Ascending aorta (tissue), 2 donors: ENCODE measurements around the gene TTC8. TPM values are rescaled to one million over a fixed set of nuclear protein-coding genes. Genes with fewer than 3 reads are reported as not detected.

Source experiments
- DNase-seq, 2 donors: peaks; one replicate each; pipeline ENCODE4 v3.0.0-alpha.2; 2019; ENCODE audit warnings: low spot score in 2 of 2
- H3K27ac ChIP-seq, 2 donors: fragments of 200-600 bp; sonication (generic); one replicate each; pipeline ENCODE4 v1.5.1; 2016 to 2017; ENCODE audit warnings: mild to moderate bottlenecking in 1 of 2
- H3K27me3 ChIP-seq: fragments of 200-600 bp; sonication (generic); one replicate; pipeline ENCODE4 v1.5.1; 2017
- H3K36me3 ChIP-seq, 2 donors: fragments of 200-600 bp; sonication (generic); one replicate each; pipeline ENCODE4 v1.5.1; 2016
- H3K4me1 ChIP-seq, 2 donors: fragments of 200-600 bp; sonication (generic); one replicate each; pipeline ENCODE4 v1.5.1; 2016 to 2017; ENCODE audit warnings: mild to moderate bottlenecking in 1 of 2
- H3K4me3 ChIP-seq, 2 donors: fragments of 200-600 bp; sonication (generic); one replicate each; pipeline ENCODE4 v1.5.1; 2016 to 2017; ENCODE audit warnings: mild to moderate bottlenecking in 1 of 2
- H3K9me3 ChIP-seq, 2 donors: fragments of 200-600 bp; sonication (generic); one replicate each; pipeline ENCODE4 v1.5.1; 2016
- intact Hi-C: fragments of 100-400 bp; cut with DNase I; formaldehyde crosslinking; loops from one replicate; pipeline ENCODE4 v1.15.1; 2023
- total RNA-seq: library from RNA; depleted of rRNA; stranded (reverse); fragments of >200 nt; gene quantifications from one replicate; pipeline ENCODE4 v1.1.0, GENCODE V29; 2016
- TF ChIP-seq, protein P1 (sequence below), 3 experiments: fragments of 200-600 bp in 2 of 3; fragments of 450-650 bp in 1 of 3; sonication (generic) in 2 of 3; IDR thresholded peaks; one replicate each; pipeline ENCODE4 v1.5.1; 2016 to 2019; ENCODE audit warnings: antibody characterized with exemption in 3 of 3, mild to moderate bottlenecking in 1 of 3, moderate library complexity in 1 of 3

The TTC8 gene
- total RNA-seq, 1 donor from 2014 or later = 24.4 TPM

DNA sequence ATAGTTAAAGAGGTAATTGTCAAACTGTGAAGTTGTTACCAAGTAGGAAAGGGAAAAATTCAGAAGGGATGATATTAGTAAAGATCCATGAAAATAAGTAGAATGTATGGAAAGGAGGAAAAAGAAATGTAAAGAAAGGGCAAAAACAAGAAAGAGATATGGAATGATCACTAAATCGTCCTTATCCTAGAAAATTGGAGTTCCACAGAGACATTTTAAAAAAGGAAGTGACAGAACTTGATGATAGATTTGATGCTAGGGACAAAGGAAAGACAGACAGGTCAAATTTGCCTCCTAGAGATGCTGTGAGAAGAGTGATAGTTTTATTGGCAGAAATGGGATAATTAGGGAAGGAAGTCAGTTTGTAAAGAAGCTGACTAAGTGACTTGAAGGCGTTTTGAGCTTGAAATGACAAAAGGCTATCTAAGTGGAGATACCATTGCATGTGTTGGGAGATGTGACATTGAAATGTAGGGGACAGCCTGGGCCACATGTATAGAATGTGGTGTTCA is 20.6 kb downstream of the TTC8 start:
- peaks cover 0 to 17% of the 10 kb centered on the region in 2 donors for H3K36me3 ChIP-seq
- no peak for DNase-seq
- no peaks in the 10 kb centered on the region for H3K27me3 ChIP-seq
- no peaks in the 10 kb centered on the region for H3K4me1 ChIP-seq
- no peak overlapping the region for H3K4me3 ChIP-seq
- no peak overlapping the region for H3K27ac ChIP-seq
- TF ChIP-seq, protein P1, sequence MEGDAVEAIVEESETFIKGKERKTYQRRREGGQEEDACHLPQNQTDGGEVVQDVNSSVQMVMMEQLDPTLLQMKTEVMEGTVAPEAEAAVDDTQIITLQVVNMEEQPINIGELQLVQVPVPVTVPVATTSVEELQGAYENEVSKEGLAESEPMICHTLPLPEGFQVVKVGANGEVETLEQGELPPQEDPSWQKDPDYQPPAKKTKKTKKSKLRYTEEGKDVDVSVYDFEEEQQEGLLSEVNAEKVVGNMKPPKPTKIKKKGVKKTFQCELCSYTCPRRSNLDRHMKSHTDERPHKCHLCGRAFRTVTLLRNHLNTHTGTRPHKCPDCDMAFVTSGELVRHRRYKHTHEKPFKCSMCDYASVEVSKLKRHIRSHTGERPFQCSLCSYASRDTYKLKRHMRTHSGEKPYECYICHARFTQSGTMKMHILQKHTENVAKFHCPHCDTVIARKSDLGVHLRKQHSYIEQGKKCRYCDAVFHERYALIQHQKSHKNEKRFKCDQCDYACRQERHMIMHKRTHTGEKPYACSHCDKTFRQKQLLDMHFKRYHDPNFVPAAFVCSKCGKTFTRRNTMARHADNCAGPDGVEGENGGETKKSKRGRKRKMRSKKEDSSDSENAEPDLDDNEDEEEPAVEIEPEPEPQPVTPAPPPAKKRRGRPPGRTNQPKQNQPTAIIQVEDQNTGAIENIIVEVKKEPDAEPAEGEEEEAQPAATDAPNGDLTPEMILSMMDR (IDR thresholded peaks at IDR 0.05) = no peak
- H3K9me3 ChIP-seq = no peaks in the 10 kb centered on the region
- intact Hi-C loops = loop anchor here (2.0 kb wide), 1 partner anchor 34 kb away; no protein-coding TSS in a partner anchor

GRCh38 chr14:88848571-88848970 is 24.1 kb downstream of the TTC8 start:
- no peak overlapping the region for H3K4me3 ChIP-seq
- H3K9me3 ChIP-seq = no peaks in the 10 kb centered on the region
- H3K4me1 ChIP-seq = no peaks in the 10 kb centered on the region
- H3K27ac ChIP-seq = no peak overlapping the region
- TF ChIP-seq, protein P1 (IDR thresholded peaks at IDR 0.05) = no peak
- DNase-seq = no peak
- peaks cover 0 to 6% of the 10 kb centered on the region in 2 donors for H3K36me3 ChIP-seq
- no peaks in the 10 kb centered on the region for H3K27me3 ChIP-seq
- intact Hi-C loops = no loop called here

DNA sequence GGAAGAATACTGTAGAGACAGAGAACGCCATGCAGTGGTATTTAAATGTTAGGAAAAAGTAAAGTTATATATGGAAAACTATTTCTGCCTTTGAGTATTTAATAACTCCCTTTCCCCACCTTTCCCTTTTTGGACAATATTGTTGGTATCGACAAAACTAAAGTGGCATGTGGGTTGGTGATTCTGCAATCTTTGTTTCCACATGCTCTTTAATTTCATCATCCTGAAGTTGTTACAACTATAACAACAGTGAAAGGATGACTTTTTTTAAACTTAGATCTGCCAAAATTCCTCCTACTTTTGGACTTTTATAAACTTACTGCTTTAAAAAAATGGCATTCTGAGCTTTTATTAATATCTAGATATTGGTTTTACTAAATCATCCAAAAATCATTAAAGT is 25.3 kb downstream of the TTC8 start:
- Histone ChIP-seq H3K4me3 (no peak overlapping the region), H3K9me3 (no peaks in the 10 kb centered on the region), H3K4me1 (no peaks in the 10 kb centered on the region), H3K27ac (no peak overlapping the region), H3K36me3 (peaks cover 0 to 6% of the 10 kb centered on the region in 2 donors), H3K27me3 (no peaks in the 10 kb centered on the region)
- DNase-seq = no peak
- intact Hi-C loops = no loop called here
- TF ChIP-seq, protein P1 (IDR thresholded peaks at IDR 0.05) = no peak

DNA sequence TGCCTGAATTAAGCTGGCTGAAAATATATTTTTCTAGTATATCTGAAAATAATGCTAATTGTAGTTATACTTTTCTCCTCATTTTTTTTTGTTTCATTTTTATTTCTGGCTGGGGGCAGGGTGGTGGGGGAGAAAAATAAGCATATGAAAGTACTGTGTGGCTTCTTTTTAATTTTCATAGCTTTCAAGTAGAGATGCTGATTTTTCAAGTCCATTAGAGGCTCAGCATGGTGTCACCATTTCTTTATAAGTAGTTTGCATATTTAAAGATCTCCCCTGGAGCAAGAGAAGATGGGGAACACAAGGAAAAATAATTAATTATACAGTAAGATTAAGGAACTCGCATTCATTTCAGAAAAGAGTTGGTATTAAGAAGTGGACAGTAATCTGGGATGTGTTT is 27.1 kb downstream of the TTC8 start:
- Histone ChIP-seq H3K36me3 (peaks cover 0 to 6% of the 10 kb centered on the region in 2 donors), H3K27ac (no peak overlapping the region), H3K4me1 (no peaks in the 10 kb centered on the region), H3K27me3 (no peaks in the 10 kb centered on the region), H3K4me3 (no peak overlapping the region), H3K9me3 (no peaks in the 10 kb centered on the region)
- no peak for DNase-seq
- intact Hi-C loops = no loop called here
- TF ChIP-seq, protein P1 (IDR thresholded peaks at IDR 0.05) = no peak

DNA sequence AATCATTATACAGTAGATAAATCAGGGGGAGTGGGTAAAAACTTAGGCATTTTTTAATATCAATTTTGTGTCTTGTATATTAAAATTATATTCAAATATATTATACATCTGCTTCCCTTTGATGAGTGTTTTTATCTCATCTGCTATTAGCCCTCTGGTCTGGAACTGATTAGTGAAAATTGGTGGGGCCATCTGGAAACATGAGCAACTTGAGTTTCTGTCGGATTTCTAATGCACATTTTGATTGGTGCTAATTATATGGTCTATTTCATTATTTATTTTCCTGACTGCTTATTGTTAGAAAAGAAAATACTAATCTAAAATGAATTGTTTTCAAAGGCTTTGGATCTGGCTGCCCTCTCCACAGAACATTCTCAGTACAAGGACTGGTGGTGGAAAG is 28.2 kb downstream of the TTC8 start:
- H3K27me3 ChIP-seq = no peaks in the 10 kb centered on the region

More for the DNA sequence above, 28.2 kb downstream of the TTC8 start:
- TF ChIP-seq, protein P1 (IDR thresholded peaks at IDR 0.05) = no peak
- H3K4me1 ChIP-seq = no peaks in the 10 kb centered on the region
- H3K4me3 ChIP-seq = no peak overlapping the region
- no peaks in the 10 kb centered on the region for H3K36me3 ChIP-seq
- H3K9me3 ChIP-seq = no peaks in the 10 kb centered on the region
- no peak overlapping the region for H3K27ac ChIP-seq
- DNase-seq = no peak
- intact Hi-C loops = no loop called here
